H9 (cell line): Measurements from ENCODE around the gene RGP1. TPM values are rescaled to one million over a fixed set of nuclear protein-coding genes. Genes with fewer than 3 reads are reported as not detected.
A peak's percentile ranks its signal among the peaks of the same experiment; 100 is the strongest.

Source experiments
- DNase-seq: peaks from one replicate; pipeline ENCODE4 v3.0.0-alpha.2; 2017
- H2AFZ ChIP-seq: one replicate; pipeline ENCODE4 v1.6.1; 2013; ENCODE audit warnings: mild to moderate bottlenecking, low read length, control low read depth, moderate library complexity
- H2AK5ac ChIP-seq: 2 replicates; pipeline ENCODE4 v1.6.1; 2013; ENCODE audit warnings: low read length, control low read depth, mixed read lengths; ENCODE audit not compliant: insufficient read length
- H2BK120ac ChIP-seq: one replicate; pipeline ENCODE4 v1.6.1; 2013; ENCODE audit warnings: low read depth, mild to moderate bottlenecking, low read length, control low read depth, inconsistent platforms; ENCODE audit not compliant: poor library complexity, severe bottlenecking
- H2BK12ac ChIP-seq: 2 replicates; pipeline ENCODE4 v1.6.1; 2013; ENCODE audit warnings: low read length, control low read depth, mixed read lengths, low read depth; ENCODE audit not compliant: insufficient read length
- H2BK15ac ChIP-seq: 2 replicates; pipeline ENCODE4 v1.6.1; 2013; ENCODE audit warnings: low read depth, low read length, control low read depth
- H2BK20ac ChIP-seq: one replicate; pipeline ENCODE4 v1.6.1; 2013; ENCODE audit warnings: low read depth, mild to moderate bottlenecking, low read length, control low read depth, inconsistent platforms; ENCODE audit not compliant: poor library complexity, severe bottlenecking
- H2BK5ac ChIP-seq: 2 replicates; pipeline ENCODE4 v1.6.1; 2013; ENCODE audit warnings: low read length, control low read depth, mixed read lengths; ENCODE audit not compliant: insufficient read length
- H3K14ac ChIP-seq: 2 replicates; pipeline ENCODE4 v1.6.1; 2013; ENCODE audit warnings: low read length, control low read depth; ENCODE audit not compliant: insufficient read depth
- H3K18ac ChIP-seq: 2 replicates; pipeline ENCODE4 v1.6.1; 2013; ENCODE audit warnings: low read depth, mild to moderate bottlenecking, mixed read lengths, low read length, control low read depth; ENCODE audit not compliant: insufficient read length
- H3K23ac ChIP-seq: 2 replicates; pipeline ENCODE4 v1.6.1; 2013; ENCODE audit warnings: low read length, control low read depth, mixed read lengths, low read depth; ENCODE audit not compliant: insufficient read length
- H3K23me2 ChIP-seq: 2 replicates; pipeline ENCODE4 v1.6.1; 2013; ENCODE audit warnings: low read depth, mild to moderate bottlenecking, mixed read lengths, low read length, control low read depth; ENCODE audit not compliant: insufficient read length, poor library complexity, severe bottlenecking
- H3K27ac ChIP-seq: 2 replicates; pipeline ENCODE4 v1.5.1; 2013; ENCODE audit warnings: low read length, control low read depth, mixed read lengths, low read depth; ENCODE audit not compliant: insufficient read length
- H3K27me3 ChIP-seq: 2 replicates; pipeline ENCODE4 v1.6.1; 2013; ENCODE audit warnings: low read length, control low read depth, inconsistent platforms; ENCODE audit not compliant: insufficient read depth
- H3K4ac ChIP-seq: 2 replicates; pipeline ENCODE4 v1.6.1; 2013; ENCODE audit warnings: low read depth, mild to moderate bottlenecking, control low read depth, inconsistent platforms, low read length, moderate library complexity
- H3K4me1 ChIP-seq: 2 replicates; pipeline ENCODE4 v1.6.1; 2013; ENCODE audit warnings: low read length, control low read depth, inconsistent platforms; ENCODE audit not compliant: insufficient read depth
- H3K4me2 ChIP-seq: 2 replicates; pipeline ENCODE4 v1.6.1; 2013; ENCODE audit warnings: low read length, control low read depth, mixed read lengths; ENCODE audit not compliant: insufficient read length, insufficient read depth
- H3K56ac ChIP-seq: 2 replicates; pipeline ENCODE4 v1.6.1; 2013; ENCODE audit warnings: low read depth, mild to moderate bottlenecking, mixed read lengths, low read length, control low read depth; ENCODE audit not compliant: insufficient read length
- H3K79me1 ChIP-seq: 2 replicates; pipeline ENCODE4 v1.6.1; 2013; ENCODE audit warnings: low read depth, mild to moderate bottlenecking, moderate library complexity, low read length, control low read depth, inconsistent platforms; ENCODE audit not compliant: insufficient read depth, poor library complexity, severe bottlenecking
- H3K79me2 ChIP-seq: 2 replicates; pipeline ENCODE4 v1.6.1; 2013; ENCODE audit warnings: low read length, control low read depth, inconsistent platforms; ENCODE audit not compliant: insufficient read depth
- H3K9ac ChIP-seq: 2 replicates; pipeline ENCODE4 v1.6.1; 2013; ENCODE audit warnings: low read length, control low read depth, mixed read lengths; ENCODE audit not compliant: insufficient read length; ENCODE audit errors: extremely low read depth
- H3K9me3 ChIP-seq: one replicate; pipeline ENCODE4 v1.6.1; 2013; ENCODE audit warnings: low read depth, low read length, inconsistent platforms; ENCODE audit not compliant: control insufficient read depth
- H3T11ph ChIP-seq: one replicate; pipeline ENCODE4 v1.6.1; 2013; ENCODE audit warnings: mild to moderate bottlenecking, low read length, control low read depth, inconsistent platforms
- H4K20me1 ChIP-seq: one replicate; pipeline ENCODE4 v1.6.1; 2013; ENCODE audit not compliant: control insufficient read depth, insufficient read length, insufficient read depth
- H4K5ac ChIP-seq: 2 replicates; pipeline ENCODE4 v1.6.1; 2013; ENCODE audit warnings: low read depth, mild to moderate bottlenecking, mixed read lengths, low read length, control low read depth; ENCODE audit not compliant: insufficient read length
- H4K8ac ChIP-seq: replicated peaks from 2 replicates; pipeline ENCODE4 v1.6.1; 2013; ENCODE audit warnings: low read length, control low read depth, mixed read lengths, low read depth; ENCODE audit not compliant: insufficient read length
- H4K91ac ChIP-seq: 2 replicates; pipeline ENCODE4 v1.6.1; 2013; ENCODE audit warnings: low read depth, mild to moderate bottlenecking, moderate library complexity, mixed read lengths, low read length, control low read depth; ENCODE audit not compliant: insufficient read length
- H3K27ac Mint-ChIP-seq, 3 experiments: 2 replicates in 2 of 3; 3 replicates in 1 of 3; pipeline ENCODE4 v1.8.0; 2020 to 2021; ENCODE audit warnings: mixed read lengths in 3 of 3, mild to moderate bottlenecking in 1 of 3, moderate library complexity in 1 of 3
- H3K27me3 Mint-ChIP-seq: 2 replicates; pipeline ENCODE4 v1.8.0; 2021; ENCODE audit warnings: low read depth, mild to moderate bottlenecking, moderate library complexity, mixed read lengths
- H3K36me3 Mint-ChIP-seq, 3 experiments: 2 replicates in 2 of 3; 3 replicates in 1 of 3; pipeline ENCODE4 v1.8.0; 2020 to 2021; ENCODE audit warnings: low read depth in 3 of 3, mixed read lengths in 3 of 3; ENCODE audit not compliant: insufficient read depth in 1 of 3
- H3K4me1 Mint-ChIP-seq, 2 experiments: 2 replicates each; pipeline ENCODE4 v1.8.0; 2020; ENCODE audit warnings: mixed read lengths in 2 of 2
- H3K4me3 Mint-ChIP-seq, 2 experiments: 2 replicates in 1 of 2; 3 replicates in 1 of 2; pipeline ENCODE4 v1.8.0; 2020 to 2021; ENCODE audit warnings: mild to moderate bottlenecking in 2 of 2, mixed read lengths in 2 of 2, moderate library complexity in 1 of 2
- H3K9me3 Mint-ChIP-seq, 2 experiments: 2 replicates in 1 of 2; 3 replicates in 1 of 2; pipeline ENCODE4 v1.8.0; 2020; ENCODE audit warnings: mild to moderate bottlenecking in 2 of 2, mixed read lengths in 2 of 2, moderate library complexity in 1 of 2
- CTCF ChIP-seq: fragments of 200-600 bp; sonication (generic); conservative IDR thresholded peaks from 3 replicates; pipeline ENCODE4 v1.8.0; 2021; ENCODE audit warnings: antibody characterized with exemption, mild to moderate bottlenecking
- WGBS: extraction: QIAGEN DNeasy Blood & Tissue Kit; methylation state at CpG from one replicate; pipeline ENCODE4 v1.1.7; 2013; ENCODE audit warnings: missing lambda C conversion rate, low lambda C conversion rate, mixed read lengths; ENCODE audit not compliant: insufficient read length; ENCODE audit errors: extremely low coverage; 5-methylcytosine and 5-hydroxymethylcytosine counted together
- total RNA-seq: library from RNA; stranded (reverse); gene quantifications from 2 replicates; pipeline ENCODE4 v1.2.1, GENCODE V29; 2021

The RGP1 gene
- total RNA-seq, 1 experiment from 2014 or later = 25.7 TPM

GRCh38 chr9:35800530-35800929, 51.4 kb downstream of the RGP1 start:
- no peaks in the 10 kb centered on the region for H3K79me2 ChIP-seq
- H3K27ac Mint-ChIP-seq = peak overlapping the region in 1 of 3 experiments; percentile 28; a peak in 2 of 7 replicates
- H2AK5ac ChIP-seq = no peak overlapping the region
- no peak overlapping the region for H2BK15ac ChIP-seq
- H4K8ac ChIP-seq = no peak overlapping the region
- H3T11ph ChIP-seq = no peak overlapping the region
- no peaks in the 10 kb centered on the region for H3K27me3 Mint-ChIP-seq
- no peak overlapping the region for H2AFZ ChIP-seq
- H3K4me1 Mint-ChIP-seq = peaks cover 0 to 3% of the 10 kb centered on the region in 2 experiments; a peak in 2 of 4 replicates
- no peaks in the 10 kb centered on the region for H3K79me1 ChIP-seq
- no peaks in the 10 kb centered on the region for H3K4me1 ChIP-seq
- no peak overlapping the region for H2BK5ac ChIP-seq
- H4K91ac ChIP-seq = no peak overlapping the region
- no peak overlapping the region for H2BK120ac ChIP-seq
- H2BK12ac ChIP-seq = no peak overlapping the region
- no peak overlapping the region for H3K9ac ChIP-seq
- no peak overlapping the region for H3K23ac ChIP-seq
- H3K36me3 Mint-ChIP-seq = peaks cover 7 to 21% (median 14%) of the 10 kb centered on the region in 3 experiments; a peak in 6 of 7 replicates
- no peak overlapping the region for H2BK20ac ChIP-seq
- H3K27ac ChIP-seq = no peak overlapping the region
- DNase-seq = no peak
- H3K23me2 ChIP-seq = no peaks in the 10 kb centered on the region
- H3K9me3 ChIP-seq = no peaks in the 10 kb centered on the region
- no peak overlapping the region for H3K18ac ChIP-seq
- H4K5ac ChIP-seq = no peak overlapping the region
- no peak overlapping the region for H3K4ac ChIP-seq
- TF ChIP-seq CTCF = no peak
- H3K4me2 ChIP-seq = no peak overlapping the region
- H3K14ac ChIP-seq = no peak overlapping the region
- no peak overlapping the region; a peak in 1 of 5 replicates for H3K4me3 Mint-ChIP-seq
- H3K56ac ChIP-seq = no peak overlapping the region
- no peaks in the 10 kb centered on the region for H3K27me3 ChIP-seq
- no peaks in the 10 kb centered on the region for H3K9me3 Mint-ChIP-seq
- H4K20me1 ChIP-seq = no peaks in the 10 kb centered on the region
- WGBS = no CpG with 5 or more reads among the region's 7 CpGs
